ENCODE measurements around the gene C1QL2.

DNA sequence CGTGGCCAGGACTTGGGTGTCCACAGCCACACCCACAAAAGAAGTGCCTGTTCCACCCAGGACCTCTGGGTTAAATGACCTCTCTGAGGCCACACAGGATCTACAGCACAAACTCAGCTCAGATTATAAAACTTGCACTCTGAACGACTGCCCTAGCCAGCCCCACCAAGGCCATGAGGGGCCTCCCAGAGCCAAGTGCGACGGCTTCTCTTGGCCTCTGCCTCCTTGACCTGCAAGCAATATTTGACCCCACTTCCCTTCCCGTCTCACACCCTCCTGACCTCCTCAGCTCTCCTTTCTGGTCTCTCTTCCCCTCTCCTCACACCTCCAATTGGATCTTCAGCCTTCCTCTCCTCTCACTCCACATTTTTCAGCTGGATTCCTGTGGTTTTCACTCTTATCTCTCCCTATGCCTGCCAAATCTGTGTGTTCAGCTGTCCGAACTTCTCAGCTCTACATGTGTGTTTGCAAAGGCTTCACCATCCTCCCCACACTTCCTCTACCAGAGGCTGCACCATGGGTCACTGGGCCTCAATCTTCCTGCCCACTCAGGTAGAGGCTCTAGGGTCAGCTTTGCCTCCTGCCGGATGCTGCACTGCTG lies 39.8 kb upstream of the C1QL2 start:
- TF ChIP-seq, protein P1, sequence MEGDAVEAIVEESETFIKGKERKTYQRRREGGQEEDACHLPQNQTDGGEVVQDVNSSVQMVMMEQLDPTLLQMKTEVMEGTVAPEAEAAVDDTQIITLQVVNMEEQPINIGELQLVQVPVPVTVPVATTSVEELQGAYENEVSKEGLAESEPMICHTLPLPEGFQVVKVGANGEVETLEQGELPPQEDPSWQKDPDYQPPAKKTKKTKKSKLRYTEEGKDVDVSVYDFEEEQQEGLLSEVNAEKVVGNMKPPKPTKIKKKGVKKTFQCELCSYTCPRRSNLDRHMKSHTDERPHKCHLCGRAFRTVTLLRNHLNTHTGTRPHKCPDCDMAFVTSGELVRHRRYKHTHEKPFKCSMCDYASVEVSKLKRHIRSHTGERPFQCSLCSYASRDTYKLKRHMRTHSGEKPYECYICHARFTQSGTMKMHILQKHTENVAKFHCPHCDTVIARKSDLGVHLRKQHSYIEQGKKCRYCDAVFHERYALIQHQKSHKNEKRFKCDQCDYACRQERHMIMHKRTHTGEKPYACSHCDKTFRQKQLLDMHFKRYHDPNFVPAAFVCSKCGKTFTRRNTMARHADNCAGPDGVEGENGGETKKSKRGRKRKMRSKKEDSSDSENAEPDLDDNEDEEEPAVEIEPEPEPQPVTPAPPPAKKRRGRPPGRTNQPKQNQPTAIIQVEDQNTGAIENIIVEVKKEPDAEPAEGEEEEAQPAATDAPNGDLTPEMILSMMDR (conservative IDR thresholded peaks at IDR 0.05; ENCODE audit: low read depth in 2 of 2): no peak
- TF ChIP-seq EZH2 (IDR thresholded peaks at IDR 0.05; ENCODE audit: low read depth, unreplicated experiment) (no peak), POLR2AphosphoS5 (IDR thresholded peaks at IDR 0.05; ENCODE audit: low read depth) (no peak), CREB1 (CRISPR knock-in tag; IDR thresholded peaks at IDR 0.05; ENCODE audit: low read depth) (no peak), EZH2phosphoT487 (IDR thresholded peaks at IDR 0.05; ENCODE audit: unreplicated experiment) (no peak), JUNB (IDR thresholded peaks at IDR 0.05; ENCODE audit: unreplicated experiment) (no peak), ZNF114 (CRISPR knock-in tag; IDR thresholded peaks at IDR 0.05) (no peak), ZNF331 (CRISPR knock-in tag; IDR thresholded peaks at IDR 0.05; ENCODE audit: low read depth) (no peak)
- TF ChIP-seq, protein P2, sequence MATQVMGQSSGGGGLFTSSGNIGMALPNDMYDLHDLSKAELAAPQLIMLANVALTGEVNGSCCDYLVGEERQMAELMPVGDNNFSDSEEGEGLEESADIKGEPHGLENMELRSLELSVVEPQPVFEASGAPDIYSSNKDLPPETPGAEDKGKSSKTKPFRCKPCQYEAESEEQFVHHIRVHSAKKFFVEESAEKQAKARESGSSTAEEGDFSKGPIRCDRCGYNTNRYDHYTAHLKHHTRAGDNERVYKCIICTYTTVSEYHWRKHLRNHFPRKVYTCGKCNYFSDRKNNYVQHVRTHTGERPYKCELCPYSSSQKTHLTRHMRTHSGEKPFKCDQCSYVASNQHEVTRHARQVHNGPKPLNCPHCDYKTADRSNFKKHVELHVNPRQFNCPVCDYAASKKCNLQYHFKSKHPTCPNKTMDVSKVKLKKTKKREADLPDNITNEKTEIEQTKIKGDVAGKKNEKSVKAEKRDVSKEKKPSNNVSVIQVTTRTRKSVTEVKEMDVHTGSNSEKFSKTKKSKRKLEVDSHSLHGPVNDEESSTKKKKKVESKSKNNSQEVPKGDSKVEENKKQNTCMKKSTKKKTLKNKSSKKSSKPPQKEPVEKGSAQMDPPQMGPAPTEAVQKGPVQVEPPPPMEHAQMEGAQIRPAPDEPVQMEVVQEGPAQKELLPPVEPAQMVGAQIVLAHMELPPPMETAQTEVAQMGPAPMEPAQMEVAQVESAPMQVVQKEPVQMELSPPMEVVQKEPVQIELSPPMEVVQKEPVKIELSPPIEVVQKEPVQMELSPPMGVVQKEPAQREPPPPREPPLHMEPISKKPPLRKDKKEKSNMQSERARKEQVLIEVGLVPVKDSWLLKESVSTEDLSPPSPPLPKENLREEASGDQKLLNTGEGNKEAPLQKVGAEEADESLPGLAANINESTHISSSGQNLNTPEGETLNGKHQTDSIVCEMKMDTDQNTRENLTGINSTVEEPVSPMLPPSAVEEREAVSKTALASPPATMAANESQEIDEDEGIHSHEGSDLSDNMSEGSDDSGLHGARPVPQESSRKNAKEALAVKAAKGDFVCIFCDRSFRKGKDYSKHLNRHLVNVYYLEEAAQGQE (IDR thresholded peaks at IDR 0.05; ENCODE audit: unreplicated experiment): no peak
- TF ChIP-seq, protein P3, sequence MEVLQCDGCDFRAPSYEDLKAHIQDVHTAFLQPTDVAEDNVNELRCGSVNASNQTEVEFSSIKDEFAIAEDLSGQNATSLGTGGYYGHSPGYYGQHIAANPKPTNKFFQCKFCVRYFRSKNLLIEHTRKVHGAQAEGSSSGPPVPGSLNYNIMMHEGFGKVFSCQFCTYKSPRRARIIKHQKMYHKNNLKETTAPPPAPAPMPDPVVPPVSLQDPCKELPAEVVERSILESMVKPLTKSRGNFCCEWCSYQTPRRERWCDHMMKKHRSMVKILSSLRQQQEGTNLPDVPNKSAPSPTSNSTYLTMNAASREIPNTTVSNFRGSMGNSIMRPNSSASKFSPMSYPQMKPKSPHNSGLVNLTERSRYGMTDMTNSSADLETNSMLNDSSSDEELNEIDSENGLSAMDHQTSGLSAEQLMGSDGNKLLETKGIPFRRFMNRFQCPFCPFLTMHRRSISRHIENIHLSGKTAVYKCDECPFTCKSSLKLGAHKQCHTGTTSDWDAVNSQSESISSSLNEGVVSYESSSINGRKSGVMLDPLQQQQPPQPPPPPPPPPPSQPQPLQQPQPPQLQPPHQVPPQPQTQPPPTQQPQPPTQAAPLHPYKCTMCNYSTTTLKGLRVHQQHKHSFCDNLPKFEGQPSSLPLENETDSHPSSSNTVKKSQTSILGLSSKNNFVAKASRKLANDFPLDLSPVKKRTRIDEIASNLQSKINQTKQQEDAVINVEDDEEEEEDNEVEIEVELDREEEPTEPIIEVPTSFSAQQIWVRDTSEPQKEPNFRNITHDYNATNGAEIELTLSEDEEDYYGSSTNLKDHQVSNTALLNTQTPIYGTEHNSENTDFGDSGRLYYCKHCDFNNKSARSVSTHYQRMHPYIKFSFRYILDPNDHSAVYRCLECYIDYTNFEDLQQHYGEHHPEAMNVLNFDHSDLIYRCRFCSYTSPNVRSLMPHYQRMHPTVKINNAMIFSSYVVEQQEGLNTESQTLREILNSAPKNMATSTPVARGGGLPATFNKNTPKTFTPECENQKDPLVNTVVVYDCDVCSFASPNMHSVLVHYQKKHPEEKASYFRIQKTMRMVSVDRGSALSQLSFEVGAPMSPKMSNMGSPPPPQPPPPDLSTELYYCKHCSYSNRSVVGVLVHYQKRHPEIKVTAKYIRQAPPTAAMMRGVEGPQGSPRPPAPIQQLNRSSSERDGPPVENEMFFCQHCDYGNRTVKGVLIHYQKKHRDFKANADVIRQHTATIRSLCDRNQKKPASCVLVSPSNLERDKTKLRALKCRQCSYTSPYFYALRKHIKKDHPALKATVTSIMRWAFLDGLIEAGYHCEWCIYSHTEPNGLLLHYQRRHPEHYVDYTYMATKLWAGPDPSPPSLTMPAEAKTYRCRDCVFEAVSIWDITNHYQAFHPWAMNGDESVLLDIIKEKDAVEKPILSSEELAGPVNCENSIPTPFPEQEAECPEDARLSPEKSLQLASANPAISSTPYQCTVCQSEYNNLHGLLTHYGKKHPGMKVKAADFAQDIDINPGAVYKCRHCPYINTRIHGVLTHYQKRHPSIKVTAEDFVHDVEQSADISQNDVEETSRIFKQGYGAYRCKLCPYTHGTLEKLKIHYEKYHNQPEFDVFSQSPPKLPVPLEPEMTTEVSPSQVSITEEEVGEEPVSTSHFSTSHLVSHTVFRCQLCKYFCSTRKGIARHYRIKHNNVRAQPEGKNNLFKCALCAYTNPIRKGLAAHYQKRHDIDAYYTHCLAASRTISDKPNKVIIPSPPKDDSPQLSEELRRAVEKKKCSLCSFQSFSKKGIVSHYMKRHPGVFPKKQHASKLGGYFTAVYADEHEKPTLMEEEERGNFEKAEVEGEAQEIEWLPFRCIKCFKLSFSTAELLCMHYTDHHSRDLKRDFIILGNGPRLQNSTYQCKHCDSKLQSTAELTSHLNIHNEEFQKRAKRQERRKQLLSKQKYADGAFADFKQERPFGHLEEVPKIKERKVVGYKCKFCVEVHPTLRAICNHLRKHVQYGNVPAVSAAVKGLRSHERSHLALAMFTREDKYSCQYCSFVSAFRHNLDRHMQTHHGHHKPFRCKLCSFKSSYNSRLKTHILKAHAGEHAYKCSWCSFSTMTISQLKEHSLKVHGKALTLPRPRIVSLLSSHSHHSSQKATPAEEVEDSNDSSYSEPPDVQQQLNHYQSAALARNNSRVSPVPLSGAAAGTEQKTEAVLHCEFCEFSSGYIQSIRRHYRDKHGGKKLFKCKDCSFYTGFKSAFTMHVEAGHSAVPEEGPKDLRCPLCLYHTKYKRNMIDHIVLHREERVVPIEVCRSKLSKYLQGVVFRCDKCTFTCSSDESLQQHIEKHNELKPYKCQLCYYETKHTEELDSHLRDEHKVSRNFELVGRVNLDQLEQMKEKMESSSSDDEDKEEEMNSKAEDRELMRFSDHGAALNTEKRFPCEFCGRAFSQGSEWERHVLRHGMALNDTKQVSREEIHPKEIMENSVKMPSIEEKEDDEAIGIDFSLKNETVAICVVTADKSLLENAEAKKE (CRISPR knock-in tag; IDR thresholded peaks at IDR 0.05): no peak
- TF ChIP-seq, protein P4, sequence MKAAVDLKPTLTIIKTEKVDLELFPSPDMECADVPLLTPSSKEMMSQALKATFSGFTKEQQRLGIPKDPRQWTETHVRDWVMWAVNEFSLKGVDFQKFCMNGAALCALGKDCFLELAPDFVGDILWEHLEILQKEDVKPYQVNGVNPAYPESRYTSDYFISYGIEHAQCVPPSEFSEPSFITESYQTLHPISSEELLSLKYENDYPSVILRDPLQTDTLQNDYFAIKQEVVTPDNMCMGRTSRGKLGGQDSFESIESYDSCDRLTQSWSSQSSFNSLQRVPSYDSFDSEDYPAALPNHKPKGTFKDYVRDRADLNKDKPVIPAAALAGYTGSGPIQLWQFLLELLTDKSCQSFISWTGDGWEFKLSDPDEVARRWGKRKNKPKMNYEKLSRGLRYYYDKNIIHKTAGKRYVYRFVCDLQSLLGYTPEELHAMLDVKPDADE (IDR thresholded peaks at IDR 0.05): no peak

Data from GM23338 (cell line).